Upper lobe of left lung (tissue), 4 donors: ENCODE data around the gene THBS3.
A peak's percentile ranks its signal among the peaks of the same experiment; 100 is the strongest.

Experiments used
- POLR2A ChIP-seq, 4 donors: fragments of 450-650 bp; IDR thresholded peaks; one replicate each; pipeline ENCODE4 v1.5.1; 2016 to 2017; ENCODE audit warnings: antibody characterized with exemption in 4 of 4, mild to moderate bottlenecking in 2 of 4
- TF ChIP-seq, protein P1 (sequence below), 6 experiments: fragments of 450-650 bp in 4 of 6; fragments of 200-600 bp in 2 of 6; sonication (generic) in 2 of 6; IDR thresholded peaks; one replicate each; pipeline ENCODE4 v1.5.1; 2016 to 2019; ENCODE audit warnings: antibody characterized with exemption in 6 of 6

DNA sequence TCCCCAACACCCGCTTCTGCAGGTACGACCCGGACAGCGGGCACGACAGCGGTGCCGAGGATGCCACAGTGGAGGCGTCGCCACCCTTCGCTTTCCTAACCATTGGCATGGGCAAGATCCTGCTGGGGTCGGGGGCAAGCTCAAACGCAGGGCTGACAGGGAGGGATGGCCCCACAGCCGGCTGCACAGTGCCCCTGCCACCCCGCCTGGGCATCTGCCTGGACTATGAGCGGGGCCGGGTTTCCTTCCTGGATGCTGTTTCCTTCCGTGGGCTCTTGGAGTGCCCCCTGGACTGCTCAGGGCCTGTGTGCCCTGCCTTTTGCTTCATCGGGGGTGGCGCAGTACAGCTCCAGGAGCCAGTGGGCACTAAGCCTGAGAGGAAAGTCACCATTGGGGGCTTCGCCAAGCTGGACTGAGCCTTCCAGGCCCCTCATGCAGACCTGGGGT lies 23.9 kb downstream of the THBS3 start:
- peak in 1 of 4 donors; percentile 40 for TF ChIP-seq POLR2A (IDR thresholded peaks at IDR 0.05)
- TF ChIP-seq, protein P1, sequence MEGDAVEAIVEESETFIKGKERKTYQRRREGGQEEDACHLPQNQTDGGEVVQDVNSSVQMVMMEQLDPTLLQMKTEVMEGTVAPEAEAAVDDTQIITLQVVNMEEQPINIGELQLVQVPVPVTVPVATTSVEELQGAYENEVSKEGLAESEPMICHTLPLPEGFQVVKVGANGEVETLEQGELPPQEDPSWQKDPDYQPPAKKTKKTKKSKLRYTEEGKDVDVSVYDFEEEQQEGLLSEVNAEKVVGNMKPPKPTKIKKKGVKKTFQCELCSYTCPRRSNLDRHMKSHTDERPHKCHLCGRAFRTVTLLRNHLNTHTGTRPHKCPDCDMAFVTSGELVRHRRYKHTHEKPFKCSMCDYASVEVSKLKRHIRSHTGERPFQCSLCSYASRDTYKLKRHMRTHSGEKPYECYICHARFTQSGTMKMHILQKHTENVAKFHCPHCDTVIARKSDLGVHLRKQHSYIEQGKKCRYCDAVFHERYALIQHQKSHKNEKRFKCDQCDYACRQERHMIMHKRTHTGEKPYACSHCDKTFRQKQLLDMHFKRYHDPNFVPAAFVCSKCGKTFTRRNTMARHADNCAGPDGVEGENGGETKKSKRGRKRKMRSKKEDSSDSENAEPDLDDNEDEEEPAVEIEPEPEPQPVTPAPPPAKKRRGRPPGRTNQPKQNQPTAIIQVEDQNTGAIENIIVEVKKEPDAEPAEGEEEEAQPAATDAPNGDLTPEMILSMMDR (IDR thresholded peaks at IDR 0.05) = no peak
